WTC11 (cell line): ENCODE measurements around the gene RLF. TPM values are rescaled to one million over a fixed set of nuclear protein-coding genes. Genes with fewer than 3 reads are reported as not detected.

Experiments used
- ATAC-seq: fragments of 200-7000 bp; cut with Tn5 transposase; 2 replicates; pipeline ENCODE4 v1.10.0; 2021; ENCODE audit warnings: mild to moderate bottlenecking, moderate library complexity
- CTCF ChIA-PET: fragments of 300-600 bp; sonication (Branson Sonifier 250); formaldehyde crosslinking; loops from one replicate; lab custom pipeline; 2021; ENCODE audit warnings: antibody characterized with exemption; lab: Charles Lee
- POLR2A ChIA-PET: fragments of 350-600 bp; sonication (Branson Sonifier 250); formaldehyde crosslinking; loops from one replicate; lab custom pipeline; 2021; ENCODE audit warnings: antibody characterized with exemption; lab: Charles Lee
- DNase-seq: peaks from one replicate; pipeline ENCODE4 v3.0.0; 2021; ENCODE audit warnings: low spot score
- H3K27ac Mint-ChIP-seq: 2 replicates; pipeline ENCODE4 v1.8.0; 2021; ENCODE audit warnings: mixed read lengths
- H3K27me3 Mint-ChIP-seq: 2 replicates; pipeline ENCODE4 v1.8.0; 2021; ENCODE audit warnings: low read depth, mild to moderate bottlenecking, moderate library complexity, mixed read lengths
- H3K36me3 Mint-ChIP-seq: 2 replicates; pipeline ENCODE4 v1.8.0; 2021; ENCODE audit warnings: mixed read lengths
- H3K4me1 Mint-ChIP-seq: 2 replicates; pipeline ENCODE4 v1.8.0; 2022; ENCODE audit warnings: mixed read lengths
- H3K4me3 Mint-ChIP-seq: 2 replicates; pipeline ENCODE4 v1.8.0; 2021; ENCODE audit warnings: mild to moderate bottlenecking, moderate library complexity, mixed read lengths
- H3K9me3 Mint-ChIP-seq: 2 replicates; pipeline ENCODE4 v1.8.0; 2021; ENCODE audit warnings: mixed read lengths
- AR ChIP-seq: fragments of 250-450 bp; sonication (Bioruptor Pico); IDR thresholded peaks from 2 replicates; pipeline ENCODE4 v1.9.0; 2021; ENCODE audit warnings: mild to moderate bottlenecking
- ATF3 ChIP-seq: sonication (generic); formaldehyde crosslinking; conservative IDR thresholded peaks from 2 replicates; pipeline ENCODE4 v1.8.1; 2022; ENCODE audit warnings: mild to moderate bottlenecking, missing genetic modification reagents
- CREB1 ChIP-seq: sonication (generic); formaldehyde crosslinking; IDR thresholded peaks from 2 replicates; pipeline ENCODE4 v1.8.0; 2023; ENCODE audit warnings: mild to moderate bottlenecking, missing genetic modification reagents
- CREM ChIP-seq: sonication (generic); formaldehyde crosslinking; IDR thresholded peaks from 2 replicates; pipeline ENCODE4 v1.8.1; 2022; ENCODE audit warnings: mild to moderate bottlenecking, missing genetic modification reagents, moderate library complexity
- GRHL2 ChIP-seq: fragments of 250-450 bp; sonication (Bioruptor Pico); IDR thresholded peaks from 2 replicates; pipeline ENCODE4 v1.8.0; 2022; ENCODE audit warnings: mild to moderate bottlenecking, moderate library complexity; ENCODE audit not compliant: insufficient replicate concordance, severe bottlenecking
- GTF2I ChIP-seq: fragments of 250-450 bp; sonication (Bioruptor Pico); conservative IDR thresholded peaks from 2 replicates; pipeline ENCODE4 v1.4.0; 2021; ENCODE audit warnings: mild to moderate bottlenecking
- KAT7 ChIP-seq: sonication (generic); formaldehyde crosslinking; IDR thresholded peaks from 2 replicates; pipeline ENCODE4 v1.8.1; 2023; ENCODE audit warnings: missing genetic modification reagents, mild to moderate bottlenecking, borderline replicate concordance
- MYBL2 ChIP-seq: sonication (generic); formaldehyde crosslinking; IDR thresholded peaks from 2 replicates; pipeline ENCODE4 v1.8.1; 2023; ENCODE audit warnings: mild to moderate bottlenecking, moderate library complexity, missing genetic modification reagents
- NFATC4 ChIP-seq: fragments of 250-450 bp; sonication (Bioruptor Pico); IDR thresholded peaks from 2 replicates; pipeline ENCODE4 v1.9.0; 2021; ENCODE audit warnings: mild to moderate bottlenecking
- NR2C2 ChIP-seq: sonication (generic); formaldehyde crosslinking; IDR thresholded peaks from 2 replicates; pipeline ENCODE4 v1.8.0; 2022; ENCODE audit warnings: mild to moderate bottlenecking, missing genetic modification reagents
- PRRX2 ChIP-seq: fragments of 250-450 bp; sonication (Bioruptor Pico); IDR thresholded peaks from 2 replicates; pipeline ENCODE4 v1.8.0; 2021; ENCODE audit warnings: mild to moderate bottlenecking
- RELA ChIP-seq: sonication (generic); formaldehyde crosslinking; IDR thresholded peaks from 2 replicates; pipeline ENCODE4 v1.8.1; 2022; ENCODE audit warnings: missing genetic modification reagents, mild to moderate bottlenecking, borderline replicate concordance
- SP1 ChIP-seq: sonication (generic); formaldehyde crosslinking; conservative IDR thresholded peaks from 2 replicates; pipeline ENCODE4 v1.8.1; 2022; ENCODE audit warnings: missing genetic modification reagents
- TEAD4 ChIP-seq: sonication (generic); formaldehyde crosslinking; IDR thresholded peaks from 2 replicates; pipeline ENCODE4 v1.8.0; 2022; ENCODE audit warnings: mild to moderate bottlenecking, missing genetic modification reagents
- USF1 ChIP-seq: sonication (generic); formaldehyde crosslinking; IDR thresholded peaks from 2 replicates; pipeline ENCODE4 v1.8.0; 2022; ENCODE audit warnings: mild to moderate bottlenecking, missing genetic modification reagents
- ZBTB43 ChIP-seq: sonication (generic); formaldehyde crosslinking; IDR thresholded peaks from 2 replicates; pipeline ENCODE4 v1.8.1; 2023; ENCODE audit warnings: mild to moderate bottlenecking, missing genetic modification reagents
- ZNF138 ChIP-seq: sonication (generic); formaldehyde crosslinking; conservative IDR thresholded peaks from 2 replicates; pipeline ENCODE4 v1.8.1; 2022; ENCODE audit warnings: mild to moderate bottlenecking, moderate library complexity, missing genetic modification reagents
- ZNF396 ChIP-seq: fragments of 250-450 bp; sonication (Bioruptor Pico); IDR thresholded peaks from 2 replicates; pipeline ENCODE4 v1.8.0; 2021; ENCODE audit warnings: mild to moderate bottlenecking, moderate library complexity, borderline replicate concordance
- ZSCAN18 ChIP-seq: fragments of 250-450 bp; sonication (Bioruptor Pico); IDR thresholded peaks from 2 replicates; pipeline ENCODE4 v2.1.2; 2022; ENCODE audit warnings: mild to moderate bottlenecking, moderate library complexity
- total RNA-seq: library from RNA; stranded (reverse); gene quantifications from 3 replicates; pipeline ENCODE4 v1.2.3, GENCODE V29; 2021
- TF ChIP-seq, protein P1 (sequence below): fragments of 250-450 bp; sonication (Bioruptor Pico); IDR thresholded peaks from 2 replicates; pipeline ENCODE4 v1.9.0; 2021; ENCODE audit warnings: moderate library complexity, mild to moderate bottlenecking, inconsistent platforms, borderline replicate concordance
- TF ChIP-seq, protein P2 (sequence below): sonication (generic); formaldehyde crosslinking; IDR thresholded peaks from 2 replicates; pipeline ENCODE4 v1.8.0; 2023; ENCODE audit warnings: missing genetic modification reagents, mild to moderate bottlenecking, borderline replicate concordance
- TF ChIP-seq, protein P3 (sequence below): sonication (generic); formaldehyde crosslinking; IDR thresholded peaks from 2 replicates; pipeline ENCODE4 v1.8.0; 2023; ENCODE audit warnings: missing genetic modification reagents
- TF ChIP-seq, protein P4 (sequence below): sonication (generic); formaldehyde crosslinking; IDR thresholded peaks from 2 replicates; pipeline ENCODE4 v1.8.0; 2022; ENCODE audit warnings: mild to moderate bottlenecking, missing genetic modification reagents

The RLF gene
- total RNA-seq, 1 experiment from 2014 or later = 18.5 TPM

GRCh38 chr1:40272653-40273213 lies 111.5 kb downstream of the RLF start (continued):
- no peak for TF ChIP-seq ZSCAN18 (CRISPR knock-in tag)
- no peak for TF ChIP-seq GTF2I (CRISPR knock-in tag)
- no peak for TF ChIP-seq ZNF396 (CRISPR knock-in tag)
- TF ChIP-seq, protein P1, sequence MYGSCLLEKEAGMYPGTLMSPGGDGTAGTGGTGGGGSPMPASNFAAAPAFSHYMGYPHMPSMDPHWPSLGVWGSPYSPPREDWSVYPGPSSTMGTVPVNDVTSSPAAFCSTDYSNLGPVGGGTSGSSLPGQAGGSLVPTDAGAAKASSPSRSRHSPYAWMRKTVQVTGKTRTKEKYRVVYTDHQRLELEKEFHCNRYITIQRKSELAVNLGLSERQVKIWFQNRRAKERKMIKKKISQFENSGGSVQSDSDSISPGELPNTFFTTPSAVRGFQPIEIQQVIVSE (CRISPR knock-in tag) = no peak
- TF ChIP-seq, protein P2, sequence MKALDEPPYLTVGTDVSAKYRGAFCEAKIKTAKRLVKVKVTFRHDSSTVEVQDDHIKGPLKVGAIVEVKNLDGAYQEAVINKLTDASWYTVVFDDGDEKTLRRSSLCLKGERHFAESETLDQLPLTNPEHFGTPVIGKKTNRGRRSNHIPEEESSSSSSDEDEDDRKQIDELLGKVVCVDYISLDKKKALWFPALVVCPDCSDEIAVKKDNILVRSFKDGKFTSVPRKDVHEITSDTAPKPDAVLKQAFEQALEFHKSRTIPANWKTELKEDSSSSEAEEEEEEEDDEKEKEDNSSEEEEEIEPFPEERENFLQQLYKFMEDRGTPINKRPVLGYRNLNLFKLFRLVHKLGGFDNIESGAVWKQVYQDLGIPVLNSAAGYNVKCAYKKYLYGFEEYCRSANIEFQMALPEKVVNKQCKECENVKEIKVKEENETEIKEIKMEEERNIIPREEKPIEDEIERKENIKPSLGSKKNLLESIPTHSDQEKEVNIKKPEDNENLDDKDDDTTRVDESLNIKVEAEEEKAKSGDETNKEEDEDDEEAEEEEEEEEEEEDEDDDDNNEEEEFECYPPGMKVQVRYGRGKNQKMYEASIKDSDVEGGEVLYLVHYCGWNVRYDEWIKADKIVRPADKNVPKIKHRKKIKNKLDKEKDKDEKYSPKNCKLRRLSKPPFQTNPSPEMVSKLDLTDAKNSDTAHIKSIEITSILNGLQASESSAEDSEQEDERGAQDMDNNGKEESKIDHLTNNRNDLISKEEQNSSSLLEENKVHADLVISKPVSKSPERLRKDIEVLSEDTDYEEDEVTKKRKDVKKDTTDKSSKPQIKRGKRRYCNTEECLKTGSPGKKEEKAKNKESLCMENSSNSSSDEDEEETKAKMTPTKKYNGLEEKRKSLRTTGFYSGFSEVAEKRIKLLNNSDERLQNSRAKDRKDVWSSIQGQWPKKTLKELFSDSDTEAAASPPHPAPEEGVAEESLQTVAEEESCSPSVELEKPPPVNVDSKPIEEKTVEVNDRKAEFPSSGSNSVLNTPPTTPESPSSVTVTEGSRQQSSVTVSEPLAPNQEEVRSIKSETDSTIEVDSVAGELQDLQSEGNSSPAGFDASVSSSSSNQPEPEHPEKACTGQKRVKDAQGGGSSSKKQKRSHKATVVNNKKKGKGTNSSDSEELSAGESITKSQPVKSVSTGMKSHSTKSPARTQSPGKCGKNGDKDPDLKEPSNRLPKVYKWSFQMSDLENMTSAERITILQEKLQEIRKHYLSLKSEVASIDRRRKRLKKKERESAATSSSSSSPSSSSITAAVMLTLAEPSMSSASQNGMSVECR = no peak
- no peak for TF ChIP-seq USF1 (CRISPR knock-in tag)
- TF ChIP-seq SP1 (CRISPR knock-in tag) = no peak
- no peak for TF ChIP-seq ATF3 (CRISPR knock-in tag)
- TF ChIP-seq TEAD4 (CRISPR knock-in tag) = no peak
- no peak for TF ChIP-seq PRRX2
- TF ChIP-seq, protein P3, sequence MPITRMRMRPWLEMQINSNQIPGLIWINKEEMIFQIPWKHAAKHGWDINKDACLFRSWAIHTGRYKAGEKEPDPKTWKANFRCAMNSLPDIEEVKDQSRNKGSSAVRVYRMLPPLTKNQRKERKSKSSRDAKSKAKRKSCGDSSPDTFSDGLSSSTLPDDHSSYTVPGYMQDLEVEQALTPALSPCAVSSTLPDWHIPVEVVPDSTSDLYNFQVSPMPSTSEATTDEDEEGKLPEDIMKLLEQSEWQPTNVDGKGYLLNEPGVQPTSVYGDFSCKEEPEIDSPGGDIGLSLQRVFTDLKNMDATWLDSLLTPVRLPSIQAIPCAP (CRISPR knock-in tag) = no peak
- TF ChIP-seq MYBL2 = no peak
- TF ChIP-seq, all 79 proteins: peak for 0

DNA sequence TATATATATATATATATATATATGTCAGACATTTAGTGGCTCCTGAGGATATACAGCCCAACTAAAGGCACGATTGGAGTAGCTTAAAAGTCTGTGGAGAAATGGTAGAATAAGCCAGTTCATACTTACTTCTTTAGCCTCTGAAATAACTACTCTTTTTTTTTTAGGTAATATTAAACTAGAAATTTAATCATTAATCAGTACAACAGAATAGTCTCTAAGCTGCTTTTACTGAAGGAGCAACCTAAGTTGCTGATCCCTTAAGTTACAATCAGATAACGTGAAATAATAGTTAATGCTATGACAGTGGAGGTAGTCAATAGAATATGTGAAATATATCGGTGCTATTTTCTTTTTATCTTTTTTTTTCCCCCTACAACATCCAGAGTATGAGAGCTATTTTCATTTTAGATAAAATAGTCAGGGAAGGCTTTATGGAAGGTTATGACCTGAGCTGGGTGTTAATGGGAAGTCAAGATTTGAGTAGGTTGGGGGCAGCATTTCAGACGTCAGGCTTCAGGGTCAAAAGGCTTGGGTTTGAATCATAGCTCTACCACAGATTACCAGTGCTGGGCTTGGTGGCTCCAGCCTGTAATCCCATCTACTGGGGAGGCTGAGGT lies 112.5 kb downstream of the RLF start:
- peaks cover 25% of the 10 kb centered on the region for H3K36me3 Mint-ChIP-seq
- H3K9me3 Mint-ChIP-seq = no peaks in the 10 kb centered on the region
- H3K27me3 Mint-ChIP-seq = no peaks in the 10 kb centered on the region
- ATAC-seq (no peak), DNase-seq (no peak)
- no peaks in the 10 kb centered on the region; the same call in 1 of the 2 replicates for H3K4me1 Mint-ChIP-seq
- POLR2A ChIA-PET = no interaction called here
- no peak overlapping the region for H3K4me3 Mint-ChIP-seq
- no peak overlapping the region for H3K27ac Mint-ChIP-seq
- CTCF ChIA-PET = interaction anchor here (1.4 kb wide), 2 partner anchors 41 to 65 kb away, joined by 3 to 4 read pairs; no protein-coding TSS in a partner anchor
- TF ChIP-seq KAT7 (CRISPR knock-in tag) (no peak), RELA (CRISPR knock-in tag) (no peak), ZNF396 (CRISPR knock-in tag) (no peak), AR (CRISPR knock-in tag) (no peak), ZNF138 (CRISPR knock-in tag) (no peak), ZBTB43 (CRISPR knock-in tag) (no peak), NFATC4 (no peak), CREB1 (CRISPR knock-in tag) (no peak), CREM (CRISPR knock-in tag) (no peak), GRHL2 (no peak), NR2C2 (CRISPR knock-in tag) (no peak)
- TF ChIP-seq, protein P4, sequence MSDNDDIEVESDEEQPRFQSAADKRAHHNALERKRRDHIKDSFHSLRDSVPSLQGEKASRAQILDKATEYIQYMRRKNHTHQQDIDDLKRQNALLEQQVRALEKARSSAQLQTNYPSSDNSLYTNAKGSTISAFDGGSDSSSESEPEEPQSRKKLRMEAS (CRISPR knock-in tag) = no peak
